Mesothelial cell of epicardium (in vitro differentiated cells): ENCODE results near the gene GSTP1. TPM values are rescaled to one million over a fixed set of nuclear protein-coding genes. Genes with fewer than 3 reads are reported as not detected.

Source experiments
- DNase-seq, 2 experiments: peaks; one replicate each; pipeline ENCODE4 v3.0.0; 2021; ENCODE audit warnings: low spot score in 2 of 2; ENCODE audit not compliant: unreplicated experiment in 2 of 2
- H3K27ac Mint-ChIP-seq: 2 replicates; pipeline ENCODE4 v1.8.0; 2021; ENCODE audit warnings: mixed read lengths
- H3K27me3 Mint-ChIP-seq: 2 replicates; pipeline ENCODE4 v1.8.0; 2021; ENCODE audit warnings: low read depth, mixed read lengths
- H3K36me3 Mint-ChIP-seq: 2 replicates; pipeline ENCODE4 v1.8.0; 2021; ENCODE audit warnings: mixed read lengths
- H3K4me1 Mint-ChIP-seq: 2 replicates; pipeline ENCODE4 v1.8.0; 2021; ENCODE audit warnings: mixed read lengths
- H3K4me3 Mint-ChIP-seq: 2 replicates; pipeline ENCODE4 v1.8.0; 2021; ENCODE audit warnings: mild to moderate bottlenecking, moderate library complexity, mixed read lengths
- H3K9me3 Mint-ChIP-seq: 2 replicates; pipeline ENCODE4 v1.8.0; 2021; ENCODE audit warnings: mixed read lengths
- total RNA-seq: library from RNA; stranded (reverse); gene quantifications from 3 replicates; pipeline ENCODE4 v1.2.1, GENCODE V29; 2021
- TF ChIP-seq, protein P1 (sequence below): fragments of 200-600 bp; sonication (generic); IDR thresholded peaks from one replicate; pipeline ENCODE4 v1.5.0; 2021; ENCODE audit warnings: antibody characterized with exemption; ENCODE audit not compliant: unreplicated experiment

GSTP1 gene
- 875 to 906 TPM (median 905 TPM) in 3 replicates for total RNA-seq

DNA sequence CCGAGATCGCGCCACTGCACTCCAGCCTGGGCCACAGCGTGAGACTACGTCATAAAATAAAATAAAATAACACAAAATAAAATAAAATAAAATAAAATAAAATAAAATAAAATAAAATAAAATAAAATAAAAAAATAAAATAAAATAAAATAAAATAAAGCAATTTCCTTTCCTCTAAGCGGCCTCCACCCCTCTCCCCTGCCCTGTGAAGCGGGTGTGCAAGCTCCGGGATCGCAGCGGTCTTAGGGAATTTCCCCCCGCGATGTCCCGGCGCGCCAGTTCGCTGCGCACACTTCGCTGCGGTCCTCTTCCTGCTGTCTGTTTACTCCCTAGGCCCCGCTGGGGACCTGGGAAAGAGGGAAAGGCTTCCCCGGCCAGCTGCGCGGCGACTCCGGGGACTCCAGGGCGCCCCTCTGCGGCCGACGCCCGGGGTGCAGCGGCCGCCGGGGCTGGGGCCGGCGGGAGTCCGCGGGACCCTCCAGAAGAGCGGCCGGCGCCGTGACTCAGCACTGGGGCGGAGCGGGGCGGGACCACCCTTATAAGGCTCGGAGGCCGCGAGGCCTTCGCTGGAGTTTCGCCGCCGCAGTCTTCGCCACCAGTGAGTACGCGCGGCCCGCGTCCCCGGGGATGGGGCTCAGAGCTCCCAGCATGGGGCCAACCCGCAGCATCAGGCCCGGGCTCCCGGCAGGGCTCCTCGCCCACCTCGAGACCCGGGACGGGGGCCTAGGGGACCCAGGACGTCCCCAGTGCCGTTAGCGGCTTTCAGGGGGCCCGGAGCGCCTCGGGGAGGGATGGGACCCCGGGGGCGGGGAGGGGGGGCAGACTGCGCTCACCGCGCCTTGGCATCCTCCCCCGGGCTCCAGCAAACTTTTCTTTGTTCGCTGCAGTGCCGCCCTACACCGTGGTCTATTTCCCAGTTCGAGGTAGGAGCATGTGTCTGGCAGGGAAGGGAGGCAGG is at the start of gene GSTP1:
Gene GSTP1, plus strand, starts transcription at position 566 of the 958 bp plus-strand sequence. Its CDS starts 32 bp downstream, at position 598.
- Mint-ChIP-seq H3K27me3 (peaks cover 5% of the 10 kb centered on the region), H3K27ac (peak within 1 kb of the TSS; percentile 99), H3K4me3 (peak within 1 kb of the TSS; percentile 89), H3K9me3 (no peaks in the 10 kb centered on the region), H3K36me3 (peaks cover 28% of the 10 kb centered on the region), H3K4me1 (peaks cover 55% of the 10 kb centered on the region)
- DNase-seq, result peak; percentile 83 to 92
- TF ChIP-seq, protein P1, sequence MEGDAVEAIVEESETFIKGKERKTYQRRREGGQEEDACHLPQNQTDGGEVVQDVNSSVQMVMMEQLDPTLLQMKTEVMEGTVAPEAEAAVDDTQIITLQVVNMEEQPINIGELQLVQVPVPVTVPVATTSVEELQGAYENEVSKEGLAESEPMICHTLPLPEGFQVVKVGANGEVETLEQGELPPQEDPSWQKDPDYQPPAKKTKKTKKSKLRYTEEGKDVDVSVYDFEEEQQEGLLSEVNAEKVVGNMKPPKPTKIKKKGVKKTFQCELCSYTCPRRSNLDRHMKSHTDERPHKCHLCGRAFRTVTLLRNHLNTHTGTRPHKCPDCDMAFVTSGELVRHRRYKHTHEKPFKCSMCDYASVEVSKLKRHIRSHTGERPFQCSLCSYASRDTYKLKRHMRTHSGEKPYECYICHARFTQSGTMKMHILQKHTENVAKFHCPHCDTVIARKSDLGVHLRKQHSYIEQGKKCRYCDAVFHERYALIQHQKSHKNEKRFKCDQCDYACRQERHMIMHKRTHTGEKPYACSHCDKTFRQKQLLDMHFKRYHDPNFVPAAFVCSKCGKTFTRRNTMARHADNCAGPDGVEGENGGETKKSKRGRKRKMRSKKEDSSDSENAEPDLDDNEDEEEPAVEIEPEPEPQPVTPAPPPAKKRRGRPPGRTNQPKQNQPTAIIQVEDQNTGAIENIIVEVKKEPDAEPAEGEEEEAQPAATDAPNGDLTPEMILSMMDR, result peak; percentile 72

DNA sequence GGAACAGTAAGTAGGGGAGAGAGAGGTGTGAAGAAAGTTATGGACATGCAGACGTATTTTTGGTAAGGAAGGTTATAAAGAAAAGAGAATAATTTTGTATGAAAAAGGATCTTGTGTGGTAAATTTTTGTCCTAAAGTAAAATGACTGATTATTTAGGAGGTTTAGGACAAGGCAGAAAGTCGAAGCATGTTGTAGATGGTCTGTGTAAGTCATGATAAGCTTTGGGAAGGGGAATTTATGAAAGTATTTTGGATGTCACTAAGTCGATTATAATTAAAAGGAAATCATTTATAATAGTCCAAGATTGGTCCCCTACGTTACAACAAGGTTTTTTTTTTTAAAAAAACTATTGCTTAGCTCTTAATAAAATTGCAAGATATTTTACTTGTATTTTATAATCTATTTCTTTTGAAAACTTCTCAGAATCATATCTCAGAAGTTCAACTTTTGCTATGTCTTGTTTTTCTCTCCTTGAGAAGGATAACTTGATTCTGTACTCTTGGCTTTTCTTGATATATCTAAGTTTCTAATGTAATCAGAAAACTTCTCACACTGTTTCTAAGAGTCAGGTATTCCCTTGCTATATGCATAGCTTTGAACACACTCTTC is 49.4 kb upstream of the GSTP1 start:
- no peak overlapping the region for H3K27ac Mint-ChIP-seq
- no peak for DNase-seq

DNA sequence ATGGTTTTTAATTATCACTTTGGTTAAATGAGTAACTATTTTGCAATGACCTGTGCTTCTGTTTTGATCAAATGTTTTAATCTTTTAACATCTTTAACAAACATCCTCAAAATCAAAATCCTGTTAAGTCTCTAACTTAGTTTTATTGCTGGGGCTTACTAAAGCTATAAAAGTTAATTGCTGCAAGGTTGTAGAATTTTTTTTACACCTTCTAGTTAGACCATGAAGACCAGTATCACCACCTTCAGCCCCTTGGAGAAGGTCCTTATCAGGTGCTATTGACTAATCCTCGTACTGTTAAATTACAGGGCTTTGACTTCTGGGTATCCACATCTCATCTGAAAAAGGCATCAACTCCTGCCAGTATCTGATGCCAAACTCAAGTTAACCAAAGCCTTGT is 48.1 kb upstream of the GSTP1 start:
- Mint-ChIP-seq H3K27me3 (no peaks in the 10 kb centered on the region), H3K27ac (no peak overlapping the region), H3K36me3 (peaks cover 4% of the 10 kb centered on the region), H3K9me3 (peaks cover 23% of the 10 kb centered on the region), H3K4me3 (no peak overlapping the region), H3K4me1 (no peaks in the 10 kb centered on the region)
- no peak for DNase-seq
- TF ChIP-seq, protein P1, result no peak

More for the DNA sequence above, 49.4 kb upstream of the GSTP1 start:
- Mint-ChIP-seq H3K27me3 (peaks cover 2% of the 10 kb centered on the region), H3K36me3 (peaks cover 4% of the 10 kb centered on the region), H3K9me3 (peaks cover 23% of the 10 kb centered on the region), H3K4me1 (no peaks in the 10 kb centered on the region), H3K4me3 (no peak overlapping the region)
- TF ChIP-seq, protein P1, result no peak

DNA sequence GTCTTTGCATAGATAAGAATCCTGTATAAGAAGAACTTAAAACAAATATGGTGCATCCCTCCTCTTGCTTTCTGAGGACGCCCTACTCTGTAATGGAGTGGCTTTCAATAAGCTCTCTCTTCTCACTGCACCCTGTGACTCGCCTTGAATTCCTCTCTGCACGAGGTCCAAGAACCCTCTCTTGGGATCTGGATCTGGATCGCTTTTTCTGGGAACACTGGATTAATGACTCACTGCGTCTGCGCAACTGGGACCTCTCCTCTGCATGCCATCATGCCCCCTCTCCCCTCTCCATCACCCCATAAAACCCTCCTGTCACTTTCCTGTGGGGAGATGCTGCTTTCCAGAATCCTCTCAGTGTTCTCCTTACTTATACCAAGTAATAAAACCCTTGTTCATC is 45.3 kb upstream of the GSTP1 start:
- TF ChIP-seq, protein P1, result no peak
- Mint-ChIP-seq H3K4me1 (no peaks in the 10 kb centered on the region), H3K4me3 (no peak overlapping the region), H3K36me3 (peaks cover 4% of the 10 kb centered on the region), H3K27me3 (no peaks in the 10 kb centered on the region), H3K27ac (no peak overlapping the region), H3K9me3 (peaks cover 10% of the 10 kb centered on the region)
- DNase-seq, result no peak

DNA sequence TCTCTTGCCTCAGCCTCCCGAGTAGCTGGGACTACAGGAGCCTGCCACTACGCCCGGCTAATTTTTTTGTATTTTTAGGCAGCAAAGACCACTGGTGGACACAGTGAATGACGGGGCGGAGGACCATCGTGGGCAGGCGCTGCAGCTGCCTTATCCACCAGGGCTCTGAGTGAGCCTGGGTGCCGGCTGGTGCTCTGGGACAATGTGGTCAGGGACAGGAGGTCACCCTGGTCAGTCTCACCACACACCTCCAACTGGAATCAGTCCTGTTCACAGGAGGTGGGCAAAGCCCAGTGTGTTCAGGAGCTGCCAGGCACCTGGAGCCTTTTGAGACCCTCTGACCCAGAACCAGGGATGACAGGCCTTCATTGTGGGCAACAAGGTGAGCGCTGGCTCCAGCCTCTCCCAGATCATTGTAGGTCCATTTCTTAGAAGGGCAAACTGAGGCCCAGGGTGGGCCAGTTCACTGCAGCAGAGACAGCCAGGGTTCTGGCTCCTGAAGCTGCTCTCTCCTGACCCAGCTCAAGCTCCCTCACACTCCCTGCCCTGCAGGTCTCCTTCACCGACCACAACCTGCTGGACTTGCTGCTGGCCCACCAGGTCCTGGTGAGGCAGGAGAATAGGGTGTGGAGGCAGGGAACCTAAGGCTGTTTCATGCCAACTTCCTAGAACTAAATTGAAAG is 44.6 kb upstream of the GSTP1 start:
- peaks cover 2% of the 10 kb centered on the region for H3K36me3 Mint-ChIP-seq
- DNase-seq, result no peak
- H3K4me1 Mint-ChIP-seq, result no peaks in the 10 kb centered on the region
- H3K27ac Mint-ChIP-seq, result no peak overlapping the region
- H3K9me3 Mint-ChIP-seq, result peaks cover 6% of the 10 kb centered on the region
- no peak overlapping the region for H3K4me3 Mint-ChIP-seq
- no peaks in the 10 kb centered on the region for H3K27me3 Mint-ChIP-seq
- TF ChIP-seq, protein P1, result no peak
